IMR-90 (cell line): ENCODE measurements around the gene USP53. TPM values are rescaled to one million over a fixed set of nuclear protein-coding genes. Genes with fewer than 3 reads are reported as not detected.
"Not testable (repeated sequence)": the region's sequence is repeated elsewhere in the genome, so short reads cannot be mapped to it uniquely, and the experiment has no call there.

Experiments
- ATAC-seq: fragments of 200-7000 bp; cut with Tn5 transposase; 2 replicates; pipeline ENCODE4 v1.9.1; 2020; ENCODE audit warnings: low read depth, mild to moderate bottlenecking, moderate library complexity
- BruUV-seq: library from RNA; stranded (reverse); fragments of 400-500 nt; replicated peaks from 2 replicates; lab custom pipeline; 2021; lab: Mats Ljungman, UMichigan
- CTCF ChIA-PET: fragments of 300-600 bp; formaldehyde crosslinking; extraction: SDS; loops from one replicate; lab custom pipeline; 2021; ENCODE audit warnings: antibody characterized with exemption; lab: Yijun Ruan, JAX
- POLR2A ChIA-PET: fragments of 300-600 bp; sonication (Branson Sonifier 250); formaldehyde crosslinking; loops from one replicate; lab custom pipeline; 2022; ENCODE audit warnings: antibody characterized with exemption; ENCODE audit not compliant: unreplicated experiment; lab: Charles Lee
- DNase-seq: peaks from one replicate; pipeline ENCODE4 v3.0.0; 2013
- H2AFZ ChIP-seq: replicated peaks from 2 replicates; pipeline ENCODE3; 2013; ENCODE audit warnings: low read length, mild to moderate bottlenecking; ENCODE audit not compliant: poor library complexity
- H2AK5ac ChIP-seq: 2 replicates; pipeline ENCODE4 v1.6.1; 2013; ENCODE audit warnings: low read depth, low read length, inconsistent platforms
- H2AK9ac ChIP-seq: replicated peaks from 2 replicates; pipeline ENCODE3; 2013; ENCODE audit warnings: mild to moderate bottlenecking, low read depth, low read length, moderate library complexity; ENCODE audit not compliant: poor library complexity
- H2BK120ac ChIP-seq: 2 replicates; pipeline ENCODE4 v1.6.1; 2013; ENCODE audit warnings: low read depth, low read length, inconsistent platforms
- H2BK15ac ChIP-seq: 3 replicates; pipeline ENCODE4 v1.6.1; 2013; ENCODE audit warnings: low read depth, low read length, inconsistent platforms
- H2BK20ac ChIP-seq: 2 replicates; pipeline ENCODE4 v1.6.1; 2013; ENCODE audit warnings: low read depth, mild to moderate bottlenecking, inconsistent platforms, low read length, moderate library complexity
- H2BK5ac ChIP-seq: 2 replicates; pipeline ENCODE4 v1.6.1; 2013; ENCODE audit warnings: mild to moderate bottlenecking, low read depth, low read length, inconsistent platforms; ENCODE audit not compliant: poor library complexity, severe bottlenecking
- H3K14ac ChIP-seq: replicated peaks from 2 replicates; pipeline ENCODE4 v1.6.1; 2013; ENCODE audit warnings: low read depth, low read length, inconsistent platforms
- H3K18ac ChIP-seq: 2 replicates; pipeline ENCODE4 v1.6.1; 2013; ENCODE audit warnings: low read depth, low read length, control low read depth
- H3K23ac ChIP-seq: 2 replicates; pipeline ENCODE4 v1.6.1; 2013; ENCODE audit warnings: low read depth, low read length, inconsistent platforms
- H3K27ac ChIP-seq: 2 replicates; pipeline ENCODE4 v1.5.1; 2013; ENCODE audit warnings: mild to moderate bottlenecking, control low read depth, low read length; ENCODE audit not compliant: insufficient read depth
- H3K27me3 ChIP-seq: 2 replicates; pipeline ENCODE4 v1.6.1; 2013; ENCODE audit warnings: low read length; ENCODE audit not compliant: control insufficient read depth, insufficient read depth
- H3K36me3 ChIP-seq: 2 replicates; pipeline ENCODE4 v1.6.1; 2013; ENCODE audit warnings: low read length, mixed read lengths; ENCODE audit not compliant: control insufficient read depth, insufficient read depth
- H3K4ac ChIP-seq: 2 replicates; pipeline ENCODE4 v1.6.1; 2013; ENCODE audit warnings: low read depth, low read length, inconsistent platforms
- H3K4me1 ChIP-seq: 2 replicates; pipeline ENCODE4 v1.6.1; 2013; ENCODE audit warnings: low read length, mixed read lengths; ENCODE audit not compliant: control insufficient read depth, insufficient read depth
- H3K4me2 ChIP-seq: 2 replicates; pipeline ENCODE4 v1.6.1; 2013; ENCODE audit warnings: low read depth, mild to moderate bottlenecking, control low read depth, low read length, moderate library complexity
- H3K4me3 ChIP-seq: 2 replicates; pipeline ENCODE4 v1.5.1; 2013; ENCODE audit warnings: low read depth, mild to moderate bottlenecking, control low read depth, low read length, moderate library complexity; ENCODE audit not compliant: insufficient read depth
- H3K56ac ChIP-seq: 2 replicates; pipeline ENCODE4 v1.6.1; 2013; ENCODE audit warnings: low read length, inconsistent platforms; ENCODE audit not compliant: insufficient read depth; ENCODE audit errors: extremely low read depth
- H3K79me1 ChIP-seq, 2 experiments: 2 replicates each; pipeline ENCODE4 v1.6.1; 2013; ENCODE audit warnings: low read length in 2 of 2, inconsistent platforms in 1 of 2, low read depth in 1 of 2
- H3K9ac ChIP-seq: 2 replicates; pipeline ENCODE4 v1.6.1; 2013; ENCODE audit warnings: low read depth, low read length, control low read depth
- H3K9me1 ChIP-seq: 2 replicates; pipeline ENCODE4 v1.6.1; 2013; ENCODE audit warnings: low read length, inconsistent platforms; ENCODE audit not compliant: insufficient read depth
- H3K9me3 ChIP-seq: 2 replicates; pipeline ENCODE4 v1.6.1; 2013; ENCODE audit warnings: low read length; ENCODE audit not compliant: control insufficient read depth, insufficient read depth
- H4K20me1 ChIP-seq: 2 replicates; pipeline ENCODE4 v1.6.1; 2013; ENCODE audit warnings: low read length, inconsistent platforms; ENCODE audit not compliant: insufficient read depth
- H4K5ac ChIP-seq: 2 replicates; pipeline ENCODE4 v1.6.1; 2013; ENCODE audit warnings: mild to moderate bottlenecking, low read depth, low read length, control low read depth
- H4K8ac ChIP-seq, 2 experiments: 2 replicates each; pipeline ENCODE4 v1.6.1; 2013; ENCODE audit warnings: low read depth in 2 of 2, low read length in 2 of 2, control low read depth in 1 of 2, inconsistent platforms in 1 of 2
- H4K91ac ChIP-seq: 2 replicates; pipeline ENCODE4 v1.6.1; 2013; ENCODE audit warnings: low read depth, low read length, inconsistent platforms; ENCODE audit not compliant: insufficient read depth
- WGBS, 2 experiments: methylation state at CpG; one replicate each; pipeline versions ENCODE4 v1.1.5 to v1.1.7; 2013; ENCODE audit warnings: missing lambda C conversion rate in 2 of 2; ENCODE audit not compliant: insufficient read length in 1 of 2; ENCODE audit errors: extremely low coverage in 2 of 2; 5-methylcytosine and 5-hydroxymethylcytosine counted together
- dilution Hi-C: fragments of 300-500 bp; cut with HindIII; formaldehyde crosslinking; loops from one replicate; pipeline ENCODE4 v1.14.3; 2018; ENCODE audit warnings: low sequenced_read_pairs; ENCODE audit not compliant: unreplicated experiment
- in situ Hi-C: fragments of 300-500 bp; cut with MboI; formaldehyde crosslinking; loops from 3 replicates; pipeline ENCODE4 v1.14.3; 2019; ENCODE audit warnings: low sequenced_read_pairs, inconsistent platforms, mixed read lengths
- intact Hi-C: fragments of 100-400 bp; cut with micrococcal nuclease; formaldehyde crosslinking; loops from 2 replicates; pipeline ENCODE4 v1.10.0; 2022
- polyA plus RNA-seq, 3 experiments: library from polyadenylated mRNA; depleted of rRNA; stranded (reverse); fragments of >200 nt; gene quantifications; 2 replicates each; pipeline ENCODE4 v1.2.3, GENCODE V29; 2012; ENCODE audit warnings: low replicate concordance in 1 of 3
- total RNA-seq: library from RNA; depleted of rRNA; stranded (reverse); fragments of >200 nt; gene quantifications from 2 replicates; pipeline ENCODE4 v1.2.3, GENCODE V29; 2012

USP53 gene
- total and polyA plus RNA-seq, 2 of the 4 experiments (the other 2 are of a cell fraction) = 11.2 to 24.0 TPM

GRCh38 chr4:119279541-119279940 is 67.0 kb downstream of the USP53 start:
- H4K5ac ChIP-seq, H2AFZ ChIP-seq, H2AK9ac ChIP-seq, H3K56ac ChIP-seq, H3K4me3 ChIP-seq, H2BK20ac ChIP-seq, in situ Hi-C loops, H3K18ac ChIP-seq, H4K91ac ChIP-seq, BruUV-seq, dilution Hi-C loops, H3K27me3 ChIP-seq, ATAC-seq, H2BK120ac ChIP-seq, H2BK5ac ChIP-seq, H4K8ac ChIP-seq, intact Hi-C loops, H3K9me3 ChIP-seq, H3K4me1 ChIP-seq, POLR2A ChIA-PET, H3K14ac ChIP-seq, H2BK15ac ChIP-seq, H3K9ac ChIP-seq, H3K4me2 ChIP-seq, H3K4ac ChIP-seq, H3K27ac ChIP-seq, CTCF ChIA-PET, DNase-seq, H3K23ac ChIP-seq, H2AK5ac ChIP-seq, H4K20me1 ChIP-seq, H3K36me3 ChIP-seq, H3K9me1 ChIP-seq: not testable (repeated sequence)
- H3K79me1 ChIP-seq = peaks cover 3 to 11% of the 10 kb centered on the region in 2 experiments; a peak in 2 of 4 replicates
- WGBS, 2 experiments = 98% methylated on average over 9 of the region's 19 CpGs; no CpG with 5 or more reads in 1 of the 2 experiments

DNA sequence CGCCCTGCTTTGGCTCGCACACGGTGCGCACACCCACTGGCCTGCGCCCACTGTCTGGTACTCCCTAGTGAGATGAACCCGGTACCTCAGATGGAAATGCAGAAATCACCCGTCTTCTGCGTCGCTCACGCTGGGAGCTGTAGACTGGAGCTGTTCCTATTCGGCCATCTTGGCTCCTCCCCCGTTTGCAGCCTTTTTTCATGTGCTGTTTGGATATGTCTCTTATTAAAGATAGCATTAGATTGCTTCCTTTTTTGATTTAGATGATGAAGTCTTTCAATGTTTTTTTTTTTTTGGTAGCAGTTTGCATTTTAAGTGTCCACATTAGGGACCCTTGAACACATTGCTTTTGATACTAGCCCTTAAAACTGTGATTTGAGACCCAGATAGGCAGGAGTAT is 67.4 kb downstream of the USP53 start:
- H4K8ac ChIP-seq, H3K4ac ChIP-seq, H2BK15ac ChIP-seq, H3K9me1 ChIP-seq, H3K27ac ChIP-seq, H3K23ac ChIP-seq, H3K36me3 ChIP-seq, H3K4me2 ChIP-seq, H3K9ac ChIP-seq, ATAC-seq, H3K9me3 ChIP-seq, H2AK5ac ChIP-seq, DNase-seq, H2AFZ ChIP-seq, H3K4me1 ChIP-seq, H3K14ac ChIP-seq, H2AK9ac ChIP-seq, H3K56ac ChIP-seq, BruUV-seq, H3K27me3 ChIP-seq, H2BK120ac ChIP-seq, CTCF ChIA-PET, H3K4me3 ChIP-seq, H2BK20ac ChIP-seq, H4K5ac ChIP-seq, H3K18ac ChIP-seq, H2BK5ac ChIP-seq, intact Hi-C loops, dilution Hi-C loops, H4K20me1 ChIP-seq, POLR2A ChIA-PET, H4K91ac ChIP-seq: not testable (repeated sequence)
- no CpG with 5 or more reads among the region's 12 CpGs for WGBS, 2 experiments
- in situ Hi-C loops = loop anchor here (5.0 kb wide), 1 partner anchor 238 kb away; no protein-coding TSS in a partner anchor
- H3K79me1 ChIP-seq = peaks cover 3 to 11% of the 10 kb centered on the region in 2 experiments; a peak in 2 of 4 replicates
